Epithelial cell of umbilical artery (primary cell): Measurements from ENCODE around the gene ANKLE2. TPM values are rescaled to one million over a fixed set of nuclear protein-coding genes. Genes with fewer than 3 reads are reported as not detected.

Experiments used
- total RNA-seq: library from RNA; depleted of rRNA; stranded (reverse); fragments of >200 nt; gene quantifications from 2 replicates; pipeline ENCODE4 v1.2.3, GENCODE V29; 2014

Gene ANKLE2
- total RNA-seq: 51.2 and 53.9 TPM in 2 replicates

GRCh38 chr12:132761032-132761920, at the start of gene ANKLE2:
TSS of gene ANKLE2 (minus strand) at chr12:132761832. CDS start at chr12:132761798, 34 bp downstream.

GRCh38 chr12:132710405-132711079, 51.1 kb downstream of the ANKLE2 start, which contains the start of gene PGAM5:
TSS of gene PGAM5 (plus strand) at chr12:132710842. CDS start at chr12:132710877, 35 bp downstream.

GRCh38 chr12:132687211-132688164, 74.1 kb downstream of the ANKLE2 start, which contains the start of the genes POLE and PXMP2:
TSS of gene POLE (minus strand) at chr12:132687342. CDS start at chr12:132687315, 27 bp downstream.
TSS of gene PXMP2 (plus strand) at chr12:132687587. CDS start at chr12:132687671, 84 bp downstream.

Other genes starting within 250 kb of the ANKLE2 start
- gene LRCOL1, start 151.2 kb downstream of the ANKLE2 start, total RNA-seq: not detected in 2 replicates
- not detected in 2 replicates for gene P2RX2, start 143.1 kb downstream of the ANKLE2 start, total RNA-seq
- gene POLE, start 74.5 kb downstream of the ANKLE2 start, total RNA-seq: 14.3 and 21.1 TPM in 2 replicates
- 21.1 and 26.4 TPM in 2 replicates for gene PXMP2, start 74.2 kb downstream of the ANKLE2 start, total RNA-seq
- 62.7 and 82.5 TPM in 2 replicates for gene PGAM5, start 51.0 kb downstream of the ANKLE2 start, total RNA-seq
- 81.3 and 99.7 TPM in 2 replicates for gene GOLGA3, start 67.0 kb upstream of the ANKLE2 start, total RNA-seq
- 36.5 and 36.7 TPM in 2 replicates for gene CHFR, start 125.8 kb upstream of the ANKLE2 start, total RNA-seq
- gene ZNF605, start 194.5 kb upstream of the ANKLE2 start, total RNA-seq: 7.8 and 10.5 TPM in 2 replicates
- gene ZNF26, start 224.5 kb upstream of the ANKLE2 start, total RNA-seq: 10.4 and 12.5 TPM in 2 replicates